K562 (cell line): Measurements from ENCODE around the gene MTERF2. TPM values are rescaled to one million over a fixed set of nuclear protein-coding genes. Genes with fewer than 3 reads are reported as not detected.
A peak's percentile ranks its signal among the peaks of the same experiment; 100 is the strongest.

ENCODE experiments used
- ARID1B ChIP-seq: fragments of 450-650 bp; IDR thresholded peaks from 2 replicates; pipeline ENCODE4 v1.6.1; 2016; ENCODE audit warnings: antibody characterized with exemption, mild to moderate bottlenecking, inconsistent platforms
- CBX5 ChIP-seq: IDR thresholded peaks from 2 replicates; pipeline ENCODE4 v1.6.1; 2014; ENCODE audit warnings: low read depth, borderline replicate concordance
- CTBP1 ChIP-seq: fragments of 450-650 bp; IDR thresholded peaks from 2 replicates; pipeline ENCODE4 v1.6.1; 2016; ENCODE audit warnings: borderline replicate concordance
- ETV1 ChIP-seq: fragments of 450-650 bp; conservative IDR thresholded peaks from 2 replicates; pipeline ENCODE4 v1.6.1; 2016; ENCODE audit warnings: missing genetic modification characterization, control low read depth, low read depth, missing compliant biosample characterization
- HMBOX1 ChIP-seq: sonication (generic); IDR thresholded peaks from 2 replicates; pipeline ENCODE4 v1.6.1; 2016
- HMG20A ChIP-seq: fragments of 450-650 bp; formaldehyde crosslinking; conservative IDR thresholded peaks from 2 replicates; pipeline ENCODE4 v1.4.0; 2020; ENCODE audit warnings: mild to moderate bottlenecking, mixed read lengths
- HNRNPH1 ChIP-seq: fragments of 200-400 bp; formaldehyde crosslinking; optimal IDR thresholded peaks from 2 replicates; pipeline ENCODE3; 2017; ENCODE audit warnings: low read depth, mild to moderate bottlenecking, low read length, moderate library complexity
- MCM7 ChIP-seq, 2 experiments: fragments of 450-650 bp; IDR thresholded peaks; 2 replicates each; pipeline ENCODE4 v1.6.1; 2016 to 2018
- NCOA1 ChIP-seq: fragments of 450-650 bp; IDR thresholded peaks from 2 replicates; pipeline ENCODE4 v1.6.1; 2016; ENCODE audit warnings: low read depth
- NCOA6 ChIP-seq: fragments of 450-650 bp; IDR thresholded peaks from 2 replicates; pipeline ENCODE4 v1.6.1; 2017; ENCODE audit warnings: mild to moderate bottlenecking
- NFATC3 ChIP-seq: fragments of 450-650 bp; IDR thresholded peaks from 2 replicates; pipeline ENCODE4 v1.6.1; 2017; ENCODE audit warnings: mild to moderate bottlenecking
- PCBP1 ChIP-seq: fragments of 200-400 bp; formaldehyde crosslinking; IDR thresholded peaks from 2 replicates; pipeline ENCODE4 v1.6.1; 2018; ENCODE audit warnings: mild to moderate bottlenecking, low read depth, low read length; ENCODE audit not compliant: poor library complexity, severe bottlenecking
- RBFOX2 ChIP-seq: fragments of 200-400 bp; formaldehyde crosslinking; IDR thresholded peaks from 2 replicates; pipeline ENCODE4 v1.6.1; 2017; ENCODE audit warnings: low read depth, mild to moderate bottlenecking, low read length, moderate library complexity
- SIRT6 ChIP-seq: IDR thresholded peaks from one replicate; pipeline ENCODE4 v1.6.1; 2012; ENCODE audit warnings: low read depth, mild to moderate bottlenecking, control low read depth, inconsistent platforms, low read length, moderate library complexity
- SMAD2 ChIP-seq: fragments of 150-350 bp; IDR thresholded peaks from 2 replicates; pipeline ENCODE4 v1.6.1; 2014; ENCODE audit warnings: low read depth, mild to moderate bottlenecking, low read length
- SMAD4 ChIP-seq: fragments of 250-450 bp; sonication (Bioruptor Pico); conservative IDR thresholded peaks from 2 replicates; pipeline ENCODE4 v1.8.0; 2021; ENCODE audit warnings: inconsistent platforms, mild to moderate bottlenecking, moderate library complexity
- SMARCC2 ChIP-seq: fragments of 450-650 bp; IDR thresholded peaks from 2 replicates; pipeline ENCODE4 v1.6.1; 2017; ENCODE audit warnings: antibody characterized with exemption, moderate library complexity, mild to moderate bottlenecking, low read depth
- SPI1 ChIP-seq: IDR thresholded peaks from 2 replicates; pipeline ENCODE4 v1.6.1; 2011; ENCODE audit warnings: low read depth, low read length, control low read depth, borderline replicate concordance
- TBL1XR1 ChIP-seq, 2 experiments: IDR thresholded peaks; 2 replicates each; pipeline ENCODE4 v1.6.1; 2012; ENCODE audit warnings: improper control_type of control experiment in 2 of 2, low read length in 2 of 2, mild to moderate bottlenecking in 1 of 2
- TCF7L2 ChIP-seq: fragments of 150-350 bp; IDR thresholded peaks from 2 replicates; pipeline ENCODE4 v1.6.1; 2016; ENCODE audit warnings: low read depth, mild to moderate bottlenecking, low read length, moderate library complexity
- TEAD1 ChIP-seq, 2 experiments: fragments of 450-650 bp in 1 of 2; sonication (generic) in 1 of 2; formaldehyde crosslinking; IDR thresholded peaks; 2 replicates each; pipeline versions ENCODE4 v1.4.0 to v1.8.0; 2020 to 2022; ENCODE audit warnings: mild to moderate bottlenecking in 2 of 2, missing genetic modification reagents in 1 of 2
- ZFP1 ChIP-seq: fragments of 450-650 bp; formaldehyde crosslinking; IDR thresholded peaks from 2 replicates; pipeline ENCODE4 v1.4.0; 2020; ENCODE audit warnings: mild to moderate bottlenecking, mixed read lengths
- ZNF146 ChIP-seq: IDR thresholded peaks from one replicate; pipeline ENCODE4 v1.6.1; 2018; ENCODE audit warnings: missing compliant biosample characterization; ENCODE audit not compliant: unreplicated experiment
- ZNF184 ChIP-seq: sonication (generic); formaldehyde crosslinking; IDR thresholded peaks from 2 replicates; pipeline ENCODE4 v1.5.0; 2020; ENCODE audit warnings: missing genetic modification reagents
- ZNF707 ChIP-seq: fragments of 250-450 bp; sonication (Bioruptor Pico); conservative IDR thresholded peaks from 2 replicates; pipeline ENCODE4 v1.8.0; 2022; ENCODE audit warnings: inconsistent platforms, mild to moderate bottlenecking, moderate library complexity
- ZNF75A ChIP-seq: fragments of 450-650 bp; formaldehyde crosslinking; IDR thresholded peaks from 2 replicates; pipeline ENCODE4 v1.4.0; 2020; ENCODE audit warnings: mild to moderate bottlenecking
- ZNF780A ChIP-seq: fragments of 250-450 bp; sonication (Bioruptor Pico); IDR thresholded peaks from 2 replicates; pipeline ENCODE4 v1.5.0; 2021; ENCODE audit warnings: mild to moderate bottlenecking
- polyA plus RNA-seq, 8 experiments: library from polyadenylated mRNA; depleted of rRNA in 4 of 8; stranded (reverse) in 5 of 8; unstranded in 3 of 8; fragments of >200 nt; fragmentation: Nextera tagmentation in 2 of 8; fragmentation: Illumina TruSeq in 1 of 8; extraction: Ambion mirVana in 2 of 8; extraction: Trizol in 1 of 8; gene quantifications; 2 replicates each; pipeline versions ENCODE4 v1.2.1 to v1.2.3, GENCODE V29; 2011 to 2014; ENCODE audit warnings: inconsistent platforms in 1 of 8, missing spikeins in 1 of 8
- total RNA-seq, 7 experiments: library from RNA; depleted of rRNA in 6 of 7; stranded (reverse); fragments of >200 nt in 6 of 7; fragmentation: Illumina TruSeq in 2 of 7; extraction: Trizol in 2 of 7; gene quantifications; 2 replicates each; pipeline versions ENCODE4 v1.2.1 to v1.2.3, GENCODE V29; 2011 to 2021; ENCODE audit warnings: low replicate concordance in 1 of 7
- TF ChIP-seq, protein P1 (sequence below): fragments of 200-800 bp; sonication (Bioruptor generic); IDR thresholded peaks from 2 replicates; pipeline ENCODE4 v1.6.1; 2017; ENCODE audit warnings: missing genetic modification characterization, missing compliant biosample characterization

The MTERF2 gene
- total and polyA plus RNA-seq, 9 of the 15 experiments (the other 6 are each of a cell fraction or from before 2014, with no cell fraction given) = 10.0 to 63.2 (median 33.2) TPM

DNA sequence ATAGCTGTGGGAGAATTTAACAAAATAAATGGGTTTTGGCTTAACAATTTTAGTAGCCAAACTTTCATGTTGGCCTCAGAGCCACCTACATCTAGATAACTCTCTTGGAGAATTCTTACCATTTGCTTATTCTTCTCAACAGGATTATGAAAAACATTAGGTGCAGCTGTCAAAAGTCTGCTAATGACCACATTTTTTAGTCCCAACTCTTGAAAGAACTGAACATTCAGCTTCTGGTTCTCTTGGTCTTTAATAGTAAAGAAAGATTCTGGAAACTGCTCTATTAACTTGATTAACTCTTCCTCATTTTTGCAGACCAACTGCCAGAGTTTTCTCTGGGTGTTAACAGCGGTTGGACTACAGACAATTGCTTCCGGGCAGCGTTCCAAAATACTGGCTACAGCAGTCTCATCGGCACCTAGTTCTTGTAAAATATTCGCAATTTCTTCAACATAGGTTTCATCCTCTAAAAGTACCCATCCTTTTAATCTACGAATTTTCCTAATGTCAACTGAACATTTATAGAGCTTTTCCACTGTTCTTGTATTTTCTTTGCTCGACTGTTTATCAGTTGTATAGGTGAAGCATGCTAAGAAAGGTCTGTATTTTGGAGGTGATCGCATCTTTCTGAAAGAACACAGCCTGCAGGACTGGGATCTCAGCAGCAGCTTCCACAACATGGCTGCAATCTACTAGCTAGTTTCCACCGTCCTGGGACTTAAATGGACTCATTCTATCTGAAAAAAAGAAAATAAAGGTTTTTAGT, 8.7 kb downstream of the MTERF2 start (continued):
- TF ChIP-seq CTBP1 (no peak), ZNF75A (CRISPR knock-in tag) (no peak), TCF7L2 (no peak), TBL1XR1 (IDR thresholded peaks at IDR 0.05; ENCODE audit: low read length in 2 of 2) (no peak), NFATC3 (no peak), MCM7 (IDR thresholded peaks at IDR 0.05) (no peak), SMARCC2 (no peak), HMG20A (CRISPR knock-in tag) (no peak), CBX5 (no peak), TEAD1 (CRISPR knock-in tag; IDR thresholded peaks at IDR 0.05) (0 out of 4 replicates have a peak, but pooled peaks of 1 of the 2 experiments have one; percentile 23), SMAD2 (no peak), HMBOX1 (peak; percentile 83), SMAD4 (CRISPR knock-in tag) (0 out of 2 replicates have a peak, but pooled peaks have one; percentile 24), ETV1 (tag) (peak; percentile 24; the same call in 1 of the 2 replicates), ZNF780A (CRISPR knock-in tag) (no peak), PCBP1 (no peak), RBFOX2 (no peak), ZNF184 (CRISPR knock-in tag) (no peak), ARID1B (0 out of 2 replicates have a peak, but pooled peaks have one; percentile 30), ZFP1 (CRISPR knock-in tag) (no peak), SPI1 (peak; percentile 57; the same call in 1 of the 2 replicates), ZNF146 (CRISPR knock-in tag) (no peak), ZNF707 (CRISPR knock-in tag) (no peak), HNRNPH1 (no peak), SIRT6 (no peak), NCOA6 (no peak), NCOA1 (no peak)
- TF ChIP-seq, protein P1, sequence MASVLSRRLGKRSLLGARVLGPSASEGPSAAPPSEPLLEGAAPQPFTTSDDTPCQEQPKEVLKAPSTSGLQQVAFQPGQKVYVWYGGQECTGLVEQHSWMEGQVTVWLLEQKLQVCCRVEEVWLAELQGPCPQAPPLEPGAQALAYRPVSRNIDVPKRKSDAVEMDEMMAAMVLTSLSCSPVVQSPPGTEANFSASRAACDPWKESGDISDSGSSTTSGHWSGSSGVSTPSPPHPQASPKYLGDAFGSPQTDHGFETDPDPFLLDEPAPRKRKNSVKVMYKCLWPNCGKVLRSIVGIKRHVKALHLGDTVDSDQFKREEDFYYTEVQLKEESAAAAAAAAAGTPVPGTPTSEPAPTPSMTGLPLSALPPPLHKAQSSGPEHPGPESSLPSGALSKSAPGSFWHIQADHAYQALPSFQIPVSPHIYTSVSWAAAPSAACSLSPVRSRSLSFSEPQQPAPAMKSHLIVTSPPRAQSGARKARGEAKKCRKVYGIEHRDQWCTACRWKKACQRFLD (CRISPR knock-in tag) = peak; percentile 57; the same call in 1 of the 2 replicates
